Measurements from ENCODE around the gene CYB5R4. TPM values are rescaled to one million over a fixed set of nuclear protein-coding genes. Genes with fewer than 3 reads are reported as not detected.

CYB5R4 gene
- polyA plus RNA-seq, 1 of the 3 experiments (the other 2 are of a cell fraction): 3.3 TPM

DNA sequence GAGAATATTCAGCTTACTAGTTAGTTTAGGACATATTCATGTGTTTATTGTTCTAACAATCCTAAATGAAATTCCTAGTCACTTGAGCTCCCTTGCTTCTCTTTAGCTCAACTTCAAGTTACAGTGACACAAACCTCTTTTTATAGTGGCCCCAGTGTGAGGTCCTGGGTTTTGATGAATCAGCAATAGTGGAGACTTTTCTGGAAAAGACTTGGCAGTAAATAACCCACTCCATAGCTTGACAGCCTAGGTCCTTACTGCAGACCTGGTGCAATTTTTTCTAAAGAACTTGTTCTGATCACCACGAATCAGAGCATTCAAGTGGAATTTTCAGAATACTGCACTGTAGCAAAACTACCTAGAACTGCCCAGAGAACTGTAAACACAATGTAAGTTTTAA is 13.2 kb upstream of the CYB5R4 start:
- Histone ChIP-seq H3K79me2 (ENCODE audit: insufficient read depth) (no peaks in the 10 kb centered on the region), H3K27ac (ENCODE audit: low read depth in 2 of 2, low read length in 1 of 2) (no peak overlapping the region), H3K9me3 (no peaks in the 10 kb centered on the region), H4K20me1 (ENCODE audit: insufficient read depth) (no peaks in the 10 kb centered on the region), H3K9me2 (no peaks in the 10 kb centered on the region), H2AFZ (ENCODE audit: low read depth) (no peak overlapping the region), H3K36me3 (replicated peaks in 1 of 2; ENCODE audit: control insufficient read depth in 1 of 2, insufficient read depth in 2 of 2, low read length in 1 of 2) (no peaks in the 10 kb centered on the region), H3F3A (replicated peaks; ENCODE audit: insufficient read depth) (no peaks in the 10 kb centered on the region), H3K9ac (no peak overlapping the region), H3K4me2 (no peak overlapping the region), H3K27me3 (ENCODE audit: insufficient read depth) (peaks cover under 1% of the 10 kb centered on the region; the same call in 1 of the 2 replicates), H3K4me1 (ENCODE audit: control insufficient read depth in 1 of 2, insufficient read depth in 2 of 2, low read depth in 1 of 2, low read length in 1 of 2) (no peaks in the 10 kb centered on the region), H3K4me3 (ENCODE audit: low read depth in 2 of 2, low read length in 1 of 2) (no peak overlapping the region)
- ChIA-PET CTCF (interaction anchor here (1.4 kb wide), 1 partner anchor 37 kb away, joined by 3 read pairs; no protein-coding TSS in a partner anchor), POLR2A (interaction anchor here (1.4 kb wide), 1 partner anchor 13 kb away, joined by 3 read pairs; the partner anchor contains the start of gene CYB5R4)
- DNase-seq: no peak
- WGBS (ENCODE audit: low lambda C conversion rate): 8% methylated on average over 1 of the region's 1 CpG
- TF ChIP-seq TEAD4 (IDR thresholded peaks at IDR 0.05; ENCODE audit: borderline replicate concordance, insufficient read depth) (no peak), NFIC (IDR thresholded peaks at IDR 0.05; ENCODE audit: borderline replicate concordance) (no peak), REST (IDR thresholded peaks at IDR 0.05; ENCODE audit: low read depth, low read length) (no peak), MXI1 (IDR thresholded peaks at IDR 0.05; ENCODE audit: low read depth, low read length) (no peak), GATA2 (CRISPR knock-in tag; IDR thresholded peaks at IDR 0.05) (no peak), RAD21 (IDR thresholded peaks at IDR 0.05; ENCODE audit: low read length) (no peak), ELF1 (IDR thresholded peaks at IDR 0.05) (no peak), RFX5 (IDR thresholded peaks at IDR 0.05; ENCODE audit: low read length) (no peak), GABPA (IDR thresholded peaks at IDR 0.05; ENCODE audit: low read depth) (no peak), RCOR1 (IDR thresholded peaks at IDR 0.05; ENCODE audit: low read length) (no peak), IRF3 (IDR thresholded peaks at IDR 0.05; ENCODE audit: low read depth, low read length) (no peak), SIN3A (IDR thresholded peaks at IDR 0.05; ENCODE audit: borderline replicate concordance, low read depth, low read length) (no peak), CTCF (IDR thresholded peaks at IDR 0.05) (no peak), POLR2AphosphoS5 (IDR thresholded peaks at IDR 0.05; ENCODE audit: low read depth, low read length) (no peak), FOXJ3 (CRISPR knock-in tag; IDR thresholded peaks at IDR 0.05) (no peak), NRF1 (IDR thresholded peaks at IDR 0.05; ENCODE audit: low read depth, low read length) (no peak), JUND (IDR thresholded peaks at IDR 0.05) (no peak), EZH2phosphoT487 (IDR thresholded peaks at IDR 0.05; ENCODE audit: borderline replicate concordance, low read depth) (no peak)
- TF ChIP-seq, protein P1, sequence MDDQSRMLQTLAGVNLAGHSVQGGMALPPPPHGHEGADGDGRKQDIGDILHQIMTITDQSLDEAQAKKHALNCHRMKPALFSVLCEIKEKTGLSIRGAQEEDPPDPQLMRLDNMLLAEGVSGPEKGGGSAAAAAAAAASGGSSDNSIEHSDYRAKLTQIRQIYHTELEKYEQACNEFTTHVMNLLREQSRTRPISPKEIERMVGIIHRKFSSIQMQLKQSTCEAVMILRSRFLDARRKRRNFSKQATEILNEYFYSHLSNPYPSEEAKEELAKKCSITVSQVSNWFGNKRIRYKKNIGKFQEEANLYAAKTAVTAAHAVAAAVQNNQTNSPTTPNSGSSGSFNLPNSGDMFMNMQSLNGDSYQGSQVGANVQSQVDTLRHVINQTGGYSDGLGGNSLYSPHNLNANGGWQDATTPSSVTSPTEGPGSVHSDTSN (IDR thresholded peaks at IDR 0.05): no peak
- TF ChIP-seq, protein P2, sequence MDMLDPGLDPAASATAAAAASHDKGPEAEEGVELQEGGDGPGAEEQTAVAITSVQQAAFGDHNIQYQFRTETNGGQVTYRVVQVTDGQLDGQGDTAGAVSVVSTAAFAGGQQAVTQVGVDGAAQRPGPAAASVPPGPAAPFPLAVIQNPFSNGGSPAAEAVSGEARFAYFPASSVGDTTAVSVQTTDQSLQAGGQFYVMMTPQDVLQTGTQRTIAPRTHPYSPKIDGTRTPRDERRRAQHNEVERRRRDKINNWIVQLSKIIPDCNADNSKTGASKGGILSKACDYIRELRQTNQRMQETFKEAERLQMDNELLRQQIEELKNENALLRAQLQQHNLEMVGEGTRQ (IDR thresholded peaks at IDR 0.05; ENCODE audit: borderline replicate concordance, low read depth, low read length): no peak
